ENCODE results near the gene DHX16. TPM values are rescaled to one million over a fixed set of nuclear protein-coding genes. Genes with fewer than 3 reads are reported as not detected.

Gene DHX16
- total and polyA plus RNA-seq, 9 of the 15 experiments (the other 6 are each of a cell fraction or from before 2014, with no cell fraction given) = 14.6 to 66.1 (median 47.5) TPM

DNA sequence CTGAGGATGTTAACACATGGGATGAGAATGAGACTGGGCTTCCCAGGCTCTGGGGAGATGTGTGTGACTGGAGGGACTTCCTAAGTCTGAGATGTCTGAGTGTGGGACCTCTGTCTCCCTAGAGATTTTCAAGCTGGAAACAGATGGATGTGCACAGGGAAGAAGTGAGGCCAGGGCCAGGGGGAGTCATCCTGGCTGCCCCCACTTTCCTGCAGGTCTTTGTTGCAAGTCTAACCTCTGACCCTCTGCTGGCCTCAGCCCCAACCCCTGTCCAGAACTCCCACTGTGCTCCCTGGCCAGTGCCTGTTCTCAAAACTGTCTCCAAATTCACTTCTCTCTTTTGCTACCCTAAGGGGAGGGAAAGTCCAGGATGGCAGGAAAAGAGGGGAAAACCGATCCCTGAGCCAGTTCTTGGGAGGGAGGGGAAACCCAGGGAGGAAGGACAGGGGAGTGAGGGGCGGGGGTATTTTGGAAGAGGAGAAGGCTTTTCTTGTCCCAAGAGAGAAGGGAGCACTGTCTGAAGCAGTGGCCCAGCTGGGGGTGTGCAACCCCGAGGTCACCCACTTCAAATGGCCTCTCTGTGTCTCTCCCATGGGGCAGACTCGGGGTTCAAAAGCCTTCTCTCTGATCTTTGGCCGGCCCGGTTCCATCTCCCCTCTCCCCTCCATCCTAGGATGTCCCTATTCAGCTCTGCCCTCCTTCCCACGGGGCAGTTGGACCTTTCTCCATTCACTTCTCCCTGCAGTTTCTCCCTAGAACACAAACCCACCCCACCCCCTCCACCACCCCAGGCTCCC lies 10.6 kb upstream of the DHX16 start (continued):
- TF ChIP-seq ZNF263 (CRISPR knock-in tag; IDR thresholded peaks at IDR 0.05; ENCODE audit: borderline replicate concordance) = peak; percentile 84
- no peak for TF ChIP-seq SRSF1 (IDR thresholded peaks at IDR 0.05; ENCODE audit: low read depth, low read length)
- no peak for TF ChIP-seq RNF2 (IDR thresholded peaks at IDR 0.05)
- no peak for TF ChIP-seq SREBF2 (CRISPR knock-in tag; IDR thresholded peaks at IDR 0.05)
- TF ChIP-seq KAT2B (IDR thresholded peaks at IDR 0.05; ENCODE audit: low read depth, low read length) = no peak
- TF ChIP-seq, protein P1, sequence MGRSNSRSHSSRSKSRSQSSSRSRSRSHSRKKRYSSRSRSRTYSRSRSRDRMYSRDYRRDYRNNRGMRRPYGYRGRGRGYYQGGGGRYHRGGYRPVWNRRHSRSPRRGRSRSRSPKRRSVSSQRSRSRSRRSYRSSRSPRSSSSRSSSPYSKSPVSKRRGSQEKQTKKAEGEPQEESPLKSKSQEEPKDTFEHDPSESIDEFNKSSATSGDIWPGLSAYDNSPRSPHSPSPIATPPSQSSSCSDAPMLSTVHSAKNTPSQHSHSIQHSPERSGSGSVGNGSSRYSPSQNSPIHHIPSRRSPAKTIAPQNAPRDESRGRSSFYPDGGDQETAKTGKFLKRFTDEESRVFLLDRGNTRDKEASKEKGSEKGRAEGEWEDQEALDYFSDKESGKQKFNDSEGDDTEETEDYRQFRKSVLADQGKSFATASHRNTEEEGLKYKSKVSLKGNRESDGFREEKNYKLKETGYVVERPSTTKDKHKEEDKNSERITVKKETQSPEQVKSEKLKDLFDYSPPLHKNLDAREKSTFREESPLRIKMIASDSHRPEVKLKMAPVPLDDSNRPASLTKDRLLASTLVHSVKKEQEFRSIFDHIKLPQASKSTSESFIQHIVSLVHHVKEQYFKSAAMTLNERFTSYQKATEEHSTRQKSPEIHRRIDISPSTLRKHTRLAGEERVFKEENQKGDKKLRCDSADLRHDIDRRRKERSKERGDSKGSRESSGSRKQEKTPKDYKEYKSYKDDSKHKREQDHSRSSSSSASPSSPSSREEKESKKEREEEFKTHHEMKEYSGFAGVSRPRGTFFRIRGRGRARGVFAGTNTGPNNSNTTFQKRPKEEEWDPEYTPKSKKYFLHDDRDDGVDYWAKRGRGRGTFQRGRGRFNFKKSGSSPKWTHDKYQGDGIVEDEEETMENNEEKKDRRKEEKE (IDR thresholded peaks at IDR 0.05; ENCODE audit: borderline replicate concordance in 1 of 2, control insufficient read depth in 1 of 2, low read depth in 2 of 2, low read length in 1 of 2) = no peak
- TF ChIP-seq ERF (CRISPR knock-in tag; IDR thresholded peaks at IDR 0.05) = no peak
- TF ChIP-seq IRF2 (CRISPR knock-in tag; IDR thresholded peaks at IDR 0.05) = no peak
- TF ChIP-seq, protein P2, sequence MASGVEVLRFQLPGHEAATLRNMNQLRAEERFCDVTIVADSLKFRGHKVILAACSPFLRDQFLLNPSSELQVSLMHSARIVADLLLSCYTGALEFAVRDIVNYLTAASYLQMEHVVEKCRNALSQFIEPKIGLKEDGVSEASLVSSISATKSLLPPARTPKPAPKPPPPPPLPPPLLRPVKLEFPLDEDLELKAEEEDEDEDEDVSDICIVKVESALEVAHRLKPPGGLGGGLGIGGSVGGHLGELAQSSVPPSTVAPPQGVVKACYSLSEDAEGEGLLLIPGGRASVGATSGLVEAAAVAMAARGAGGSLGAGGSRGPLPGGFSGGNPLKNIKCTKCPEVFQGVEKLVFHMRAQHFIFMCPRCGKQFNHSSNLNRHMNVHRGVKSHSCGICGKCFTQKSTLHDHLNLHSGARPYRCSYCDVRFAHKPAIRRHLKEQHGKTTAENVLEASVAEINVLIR (CRISPR knock-in tag; IDR thresholded peaks at IDR 0.05) = no peak
- TF ChIP-seq, protein P3, sequence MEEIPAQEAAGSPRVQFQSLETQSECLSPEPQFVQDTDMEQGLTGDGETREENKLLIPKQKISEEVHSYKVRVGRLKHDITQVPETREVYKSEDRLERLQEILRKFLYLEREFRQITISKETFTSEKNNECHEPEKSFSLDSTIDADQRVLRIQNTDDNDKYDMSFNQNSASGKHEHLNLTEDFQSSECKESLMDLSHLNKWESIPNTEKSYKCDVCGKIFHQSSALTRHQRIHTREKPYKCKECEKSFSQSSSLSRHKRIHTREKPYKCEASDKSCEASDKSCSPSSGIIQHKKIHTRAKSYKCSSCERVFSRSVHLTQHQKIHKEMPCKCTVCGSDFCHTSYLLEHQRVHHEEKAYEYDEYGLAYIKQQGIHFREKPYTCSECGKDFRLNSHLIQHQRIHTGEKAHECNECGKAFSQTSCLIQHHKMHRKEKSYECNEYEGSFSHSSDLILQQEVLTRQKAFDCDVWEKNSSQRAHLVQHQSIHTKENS (CRISPR knock-in tag; IDR thresholded peaks at IDR 0.05) = no peak
- TF ChIP-seq ZNF274 (IDR thresholded peaks at IDR 0.05; ENCODE audit: borderline replicate concordance, low read depth, low read length) = no peak
- TF ChIP-seq, protein P4, sequence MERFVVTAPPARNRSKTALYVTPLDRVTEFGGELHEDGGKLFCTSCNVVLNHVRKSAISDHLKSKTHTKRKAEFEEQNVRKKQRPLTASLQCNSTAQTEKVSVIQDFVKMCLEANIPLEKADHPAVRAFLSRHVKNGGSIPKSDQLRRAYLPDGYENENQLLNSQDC (CRISPR knock-in tag; IDR thresholded peaks at IDR 0.05) = no peak
- no peak for TF ChIP-seq KLF6 (CRISPR knock-in tag; IDR thresholded peaks at IDR 0.05; ENCODE audit: borderline replicate concordance)
- TF ChIP-seq TEAD1 (CRISPR knock-in tag; IDR thresholded peaks at IDR 0.05) = 0 out of 4 replicates have a peak, but pooled peaks of 1 of the 2 experiments have one; percentile 59
- TF ChIP-seq ZNF232 (CRISPR knock-in tag; IDR thresholded peaks at IDR 0.05) = 0 out of 2 replicates have a peak, but pooled peaks have one; percentile 13
- TF ChIP-seq, protein P5, sequence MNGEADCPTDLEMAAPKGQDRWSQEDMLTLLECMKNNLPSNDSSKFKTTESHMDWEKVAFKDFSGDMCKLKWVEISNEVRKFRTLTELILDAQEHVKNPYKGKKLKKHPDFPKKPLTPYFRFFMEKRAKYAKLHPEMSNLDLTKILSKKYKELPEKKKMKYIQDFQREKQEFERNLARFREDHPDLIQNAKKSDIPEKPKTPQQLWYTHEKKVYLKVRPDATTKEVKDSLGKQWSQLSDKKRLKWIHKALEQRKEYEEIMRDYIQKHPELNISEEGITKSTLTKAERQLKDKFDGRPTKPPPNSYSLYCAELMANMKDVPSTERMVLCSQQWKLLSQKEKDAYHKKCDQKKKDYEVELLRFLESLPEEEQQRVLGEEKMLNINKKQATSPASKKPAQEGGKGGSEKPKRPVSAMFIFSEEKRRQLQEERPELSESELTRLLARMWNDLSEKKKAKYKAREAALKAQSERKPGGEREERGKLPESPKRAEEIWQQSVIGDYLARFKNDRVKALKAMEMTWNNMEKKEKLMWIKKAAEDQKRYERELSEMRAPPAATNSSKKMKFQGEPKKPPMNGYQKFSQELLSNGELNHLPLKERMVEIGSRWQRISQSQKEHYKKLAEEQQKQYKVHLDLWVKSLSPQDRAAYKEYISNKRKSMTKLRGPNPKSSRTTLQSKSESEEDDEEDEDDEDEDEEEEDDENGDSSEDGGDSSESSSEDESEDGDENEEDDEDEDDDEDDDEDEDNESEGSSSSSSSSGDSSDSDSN (IDR thresholded peaks at IDR 0.05; ENCODE audit: borderline replicate concordance in 1 of 2, low read depth in 2 of 2, low read length in 2 of 2) = no peak
- TF ChIP-seq MYC (IDR thresholded peaks at IDR 0.05; ENCODE audit: low read depth, low read length) = no peak
- no peak for TF ChIP-seq MYC (CRISPR knock-in tag; IDR thresholded peaks at IDR 0.05; ENCODE audit: borderline replicate concordance, low read depth)

Data from K562 (cell line).